ENCODE measurements around the gene CALHM4. TPM values are rescaled to one million over a fixed set of nuclear protein-coding genes. Genes with fewer than 3 reads are reported as not detected.
A peak's percentile ranks its signal among the peaks of the same experiment; 100 is the strongest.
"Not testable (repeated sequence)": the region's sequence is repeated elsewhere in the genome, so short reads cannot be mapped to it uniquely, and the experiment has no call there.

The CALHM4 gene
- total RNA-seq, 8 experiments from 2014 or later = 0.16 to 2.3 (median 0.35) TPM; not detected in 4

- H3K27ac ChIP-seq = no peak overlapping the region
- ATAC-seq (replicated peaks in 6 of 8) = peak in 1 of 8 experiments; percentile 36
- H3K4me3 ChIP-seq = no peak overlapping the region
- in situ Hi-C loops (cut with MboI; ENCODE audit: low pct_unique_long_range_greater_than_20kb in 2 of 9, low sequenced_read_pairs in 9 of 9, unreplicated experiment in 9 of 9) = no loop called here
- H3K4me1 ChIP-seq (replicated peaks in 1 of 2) = no peaks in the 10 kb centered on the region
Measured at GRCh38 chr6:116586276-116586675, 32.7 kb downstream of the CALHM4 start.

DNA sequence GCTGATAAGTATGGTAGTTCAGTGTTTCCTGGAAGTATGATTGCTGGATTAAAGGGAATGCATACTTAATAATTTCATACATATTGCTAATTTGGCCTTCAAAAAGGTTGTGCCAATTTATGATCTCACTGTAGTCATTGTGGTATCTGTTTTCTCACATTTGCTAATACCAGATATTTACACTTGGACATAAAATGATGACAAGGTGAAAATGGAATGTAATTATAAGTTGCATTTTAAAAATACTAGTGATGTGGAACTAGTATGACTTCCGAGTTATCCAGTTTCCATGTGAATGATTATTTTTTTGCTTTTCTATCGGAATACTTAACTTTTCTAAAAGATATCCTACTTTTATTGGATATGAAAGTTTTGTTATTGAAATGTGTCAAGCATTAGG lies 33.2 kb downstream of the CALHM4 start:
- Histone ChIP-seq H3K4me3 (no peak overlapping the region), H3K4me1 (replicated peaks in 1 of 2) (no peaks in the 10 kb centered on the region), H3K27ac (no peak overlapping the region)
- WGBS, 10 experiments = 69 to 100% (median 90%) methylated on average over 1 to 2 of the region's 2 CpGs
- ATAC-seq (replicated peaks in 6 of 8) = peak in 1 of 8 experiments; percentile 14
- in situ Hi-C loops (cut with MboI; ENCODE audit: low pct_unique_long_range_greater_than_20kb in 2 of 9, low sequenced_read_pairs in 9 of 9, unreplicated experiment in 9 of 9) = no loop called here

- 80 to 95% (median 91%) methylated on average over 3 of the region's 3 CpGs; no CpG with 5 or more reads in 1 of the 10 experiments for WGBS, 10 experiments
- Histone ChIP-seq H3K4me1 (replicated peaks in 1 of 2) (no peaks in the 10 kb centered on the region), H3K4me3 (no peak overlapping the region), H3K27ac (no peak overlapping the region)
- in situ Hi-C loops (cut with MboI; ENCODE audit: low pct_unique_long_range_greater_than_20kb in 2 of 9, low sequenced_read_pairs in 9 of 9, unreplicated experiment in 9 of 9) = no loop called here
- no peak for ATAC-seq (replicated peaks in 6 of 8)
Measured at GRCh38 chr6:116595247-116595646, 41.7 kb downstream of the CALHM4 start.

- no peak overlapping the region for H3K27ac ChIP-seq
- in situ Hi-C loops (cut with MboI; ENCODE audit: low pct_unique_long_range_greater_than_20kb in 2 of 9, low sequenced_read_pairs in 9 of 9, unreplicated experiment in 9 of 9) = no loop called here
- no peak for ATAC-seq (replicated peaks in 6 of 8)
- 32 to 90% (median 81%) methylated on average over 2 to 4 of the region's 4 CpGs; no CpG with 5 or more reads in 1 of the 10 experiments for WGBS, 10 experiments
- no peaks in the 10 kb centered on the region for H3K4me1 ChIP-seq (replicated peaks in 1 of 2)
- no peak overlapping the region for H3K4me3 ChIP-seq
Measured at GRCh38 chr6:116596815-116597214, 43.3 kb downstream of the CALHM4 start.

DNA sequence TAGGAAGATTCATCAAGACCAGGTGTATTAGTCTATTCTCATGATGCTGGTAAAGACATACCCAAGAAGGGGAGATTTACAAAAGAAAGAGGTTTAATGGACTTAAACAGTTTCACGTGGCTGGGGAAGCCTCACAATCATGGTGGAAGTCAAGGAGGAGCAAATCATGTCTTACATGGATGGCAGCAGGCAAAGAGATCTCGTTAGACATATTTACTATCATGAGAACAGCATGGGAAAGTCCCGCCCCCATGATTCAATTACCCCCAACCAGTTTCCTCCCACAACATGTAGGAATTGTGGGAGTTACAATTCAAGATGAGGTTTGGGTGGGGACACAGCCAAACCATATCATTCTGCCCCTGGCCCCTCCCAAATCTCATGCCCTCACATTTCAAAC lies 50.4 kb downstream of the CALHM4 start:
- H3K4me1 ChIP-seq (replicated peaks in 1 of 2); H3K4me3 ChIP-seq; ATAC-seq (replicated peaks in 6 of 8); H3K27ac ChIP-seq; in situ Hi-C loops (cut with MboI; ENCODE audit: low pct_unique_long_range_greater_than_20kb in 2 of 9, low sequenced_read_pairs in 9 of 9, unreplicated experiment in 9 of 9): not testable (repeated sequence)
- WGBS, 10 experiments = 30 to 100% (median 86%) methylated on average over 1 to 3 of the region's 3 CpGs; no CpG with 5 or more reads in 2 of the 10 experiments

- in situ Hi-C loops (cut with MboI; ENCODE audit: low pct_unique_long_range_greater_than_20kb in 2 of 9, low sequenced_read_pairs in 9 of 9, unreplicated experiment in 9 of 9); H3K4me1 ChIP-seq (replicated peaks in 1 of 2); ATAC-seq (replicated peaks in 6 of 8); H3K4me3 ChIP-seq; H3K27ac ChIP-seq: not testable (repeated sequence)
- 57 to 100% (median 91%) methylated on average over 1 to 3 of the region's 3 CpGs; no CpG with 5 or more reads in 1 of the 10 experiments for WGBS, 10 experiments
Measured at GRCh38 chr6:116604868-116605267, 51.3 kb downstream of the CALHM4 start.

GRCh38 chr6:116605935-116606334 lies 52.4 kb downstream of the CALHM4 start:
- Histone ChIP-seq H3K4me3 (no peak overlapping the region), H3K4me1 (replicated peaks in 1 of 2) (peaks cover under 1 to 6% of the 10 kb centered on the region in 2 donors), H3K27ac (no peak overlapping the region)
- in situ Hi-C loops (cut with MboI; ENCODE audit: low pct_unique_long_range_greater_than_20kb in 2 of 9, low sequenced_read_pairs in 9 of 9, unreplicated experiment in 9 of 9) = no loop called here
- WGBS, 10 experiments = 80 to 100% (median 98%) methylated on average over 1 to 4 of the region's 4 CpGs; no CpG with 5 or more reads in 2 of the 10 experiments
- no peak for ATAC-seq (replicated peaks in 6 of 8)

Other genes with a start within 250 kb of the CALHM4 start
- 10 to 100 TPM in 5 of 8 experiments, 1 to 10 TPM in 3; 6.3 to 39.8 (median 15.8) TPM for gene DSE, start 182.8 kb upstream of the CALHM4 start, total RNA-seq
- gene CALHM6, start 92.4 kb upstream of the CALHM4 start, total RNA-seq = 1 to 10 TPM in 5 of 8 experiments, under 1 TPM in 2, not detected in 1; 0.43 to 3.4 (median 1.4) TPM
- 1 to 10 TPM in 4 of 8 experiments, under 1 TPM in 4; 0.05 to 6.6 (median 0.70) TPM for gene CALHM5, start 42.1 kb upstream of the CALHM4 start, total RNA-seq
- under 1 TPM in 4 of 8 experiments, not detected in 4; 0.09 to 0.36 (median 0.23) TPM for gene TRAPPC3L, start 8.1 kb upstream of the CALHM4 start, total RNA-seq
- gene RWDD1, start 17.8 kb downstream of the CALHM4 start, total RNA-seq = 10 to 100 TPM; 39.5 to 53.6 (median 45.1) TPM
- gene RSPH4A, start 62.7 kb downstream of the CALHM4 start, total RNA-seq = 10 to 100 TPM in 1 of 8 experiments, 1 to 10 TPM in 4, under 1 TPM in 3; 0.59 to 30.4 (median 1.2) TPM
- 10 to 100 TPM; 15.1 to 27.6 (median 20.1) TPM for gene ZUP1, start 115.0 kb downstream of the CALHM4 start, total RNA-seq
- gene KPNA5, start 127.5 kb downstream of the CALHM4 start, total RNA-seq = 10 to 100 TPM in 6 of 8 experiments, 1 to 10 TPM in 2; 2.8 to 37.7 (median 23.1) TPM
- gene FAM162B, start 212.0 kb downstream of the CALHM4 start, total RNA-seq = 10 to 100 TPM in 2 of 8 experiments, under 1 TPM in 3, not detected in 3; 0.38 to 13.1 (median 0.96) TPM

Data from motor neuron (in vitro differentiated cells).